GM12892 (cell line): Measurements from ENCODE around the gene PPT1.

Experiments used
- POLR2A ChIP-seq: IDR thresholded peaks from 2 replicates; pipeline ENCODE4 v1.6.1; 2011; ENCODE audit warnings: low read depth, low read length, control low read depth
- TAF1 ChIP-seq: IDR thresholded peaks from 2 replicates; pipeline ENCODE4 v1.6.1; 2011; ENCODE audit warnings: low read depth, mild to moderate bottlenecking, control low read depth, low read length, borderline replicate concordance

- TF ChIP-seq TAF1 = no peak
- no peak for TF ChIP-seq POLR2A
Measured at GRCh38 chr1:40044110-40044509, 52.9 kb downstream of the PPT1 start.
